Progenitor cell of endocrine pancreas (in vitro differentiated cells): ENCODE data around the gene RTKN. TPM values are rescaled to one million over a fixed set of nuclear protein-coding genes. Genes with fewer than 3 reads are reported as not detected.
A peak's percentile ranks its signal among the peaks of the same experiment; 100 is the strongest.

Experiments
- DNase-seq: peaks from one replicate; pipeline ENCODE4 v3.0.0; 2021; ENCODE audit warnings: low spot score; ENCODE audit not compliant: unreplicated experiment
- H3K27ac Mint-ChIP-seq: 2 replicates; pipeline ENCODE4 v1.8.0; 2021; ENCODE audit warnings: mild to moderate bottlenecking, moderate library complexity, mixed read lengths
- H3K27me3 Mint-ChIP-seq: 2 replicates; pipeline ENCODE4 v1.8.0; 2021; ENCODE audit warnings: mixed read lengths
- H3K36me3 Mint-ChIP-seq: 2 replicates; pipeline ENCODE4 v1.8.0; 2022; ENCODE audit warnings: mixed read lengths; ENCODE audit not compliant: insufficient read depth
- H3K4me1 Mint-ChIP-seq: 2 replicates; pipeline ENCODE4 v1.8.0; 2021; ENCODE audit warnings: low read depth, mixed read lengths
- H3K4me3 Mint-ChIP-seq: 2 replicates; pipeline ENCODE4 v1.8.0; 2021; ENCODE audit warnings: low read depth, mild to moderate bottlenecking, moderate library complexity, mixed read lengths
- H3K9me3 Mint-ChIP-seq: 2 replicates; pipeline ENCODE4 v1.8.0; 2021; ENCODE audit warnings: low read depth, mixed read lengths
- total RNA-seq: library from RNA; stranded (reverse); gene quantifications from 2 replicates; pipeline ENCODE4 v1.2.1, GENCODE V29; 2021
- TF ChIP-seq, protein P1 (sequence below): fragments of 200-600 bp; sonication (generic); IDR thresholded peaks from one replicate; pipeline ENCODE4 v1.5.0; 2021; ENCODE audit warnings: antibody characterized with exemption, mild to moderate bottlenecking; ENCODE audit not compliant: unreplicated experiment

The RTKN gene
- total RNA-seq, 1 donor from 2014 or later = 129 TPM

DNA sequence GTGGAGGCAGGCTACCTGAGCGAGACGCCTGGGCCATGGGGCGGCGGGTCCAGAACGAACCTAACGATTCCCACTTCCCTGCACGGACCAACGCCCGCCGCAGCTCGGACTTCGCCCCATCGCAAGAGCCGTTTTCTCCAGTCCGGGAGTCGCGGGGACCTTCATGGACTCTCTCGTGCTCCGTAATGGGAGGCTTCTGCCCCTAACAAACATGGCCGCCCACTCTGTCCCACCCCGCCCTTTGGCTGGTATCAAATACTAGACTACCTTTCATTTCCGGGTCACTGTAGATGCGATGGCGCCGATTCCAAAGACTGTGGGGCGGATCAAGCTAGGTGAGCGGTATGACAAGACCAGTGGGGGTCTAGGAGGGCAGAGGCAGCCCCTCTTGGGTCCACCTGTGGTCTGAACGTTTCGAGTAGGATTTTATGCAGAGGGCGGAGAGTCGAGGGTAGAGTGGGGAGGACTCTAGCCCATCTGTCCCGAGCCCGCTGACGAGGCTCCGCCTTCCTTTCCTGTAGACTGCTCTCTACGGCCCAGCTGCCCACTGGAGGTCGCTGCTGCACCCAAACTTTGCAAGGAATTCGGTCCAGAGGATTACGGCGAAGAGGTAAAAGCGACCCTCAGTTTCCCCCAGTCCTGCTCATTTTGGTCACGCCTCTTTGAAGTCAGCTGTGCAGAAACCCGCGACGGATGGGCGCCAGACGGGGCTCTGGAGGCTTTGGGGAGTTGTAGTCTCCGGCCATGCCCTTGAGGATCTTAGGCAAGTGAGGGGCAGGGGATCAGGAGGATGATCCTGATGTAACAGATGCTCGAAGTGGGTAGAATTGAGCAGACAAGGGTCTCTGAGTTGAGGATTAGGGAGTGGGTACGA is 41.3 kb upstream of the RTKN start, which contains the start of the genes CCDC142 and TTC31:
Gene CCDC142, minus strand, starts transcription at position 198 of the 874 bp plus-strand sequence. Its CDS starts 161 bp downstream, at position 37.
Gene TTC31, plus strand, starts transcription at position 281 of the 874 bp plus-strand sequence. Its CDS starts 15 bp downstream, at position 296.
- TF ChIP-seq, protein P1, sequence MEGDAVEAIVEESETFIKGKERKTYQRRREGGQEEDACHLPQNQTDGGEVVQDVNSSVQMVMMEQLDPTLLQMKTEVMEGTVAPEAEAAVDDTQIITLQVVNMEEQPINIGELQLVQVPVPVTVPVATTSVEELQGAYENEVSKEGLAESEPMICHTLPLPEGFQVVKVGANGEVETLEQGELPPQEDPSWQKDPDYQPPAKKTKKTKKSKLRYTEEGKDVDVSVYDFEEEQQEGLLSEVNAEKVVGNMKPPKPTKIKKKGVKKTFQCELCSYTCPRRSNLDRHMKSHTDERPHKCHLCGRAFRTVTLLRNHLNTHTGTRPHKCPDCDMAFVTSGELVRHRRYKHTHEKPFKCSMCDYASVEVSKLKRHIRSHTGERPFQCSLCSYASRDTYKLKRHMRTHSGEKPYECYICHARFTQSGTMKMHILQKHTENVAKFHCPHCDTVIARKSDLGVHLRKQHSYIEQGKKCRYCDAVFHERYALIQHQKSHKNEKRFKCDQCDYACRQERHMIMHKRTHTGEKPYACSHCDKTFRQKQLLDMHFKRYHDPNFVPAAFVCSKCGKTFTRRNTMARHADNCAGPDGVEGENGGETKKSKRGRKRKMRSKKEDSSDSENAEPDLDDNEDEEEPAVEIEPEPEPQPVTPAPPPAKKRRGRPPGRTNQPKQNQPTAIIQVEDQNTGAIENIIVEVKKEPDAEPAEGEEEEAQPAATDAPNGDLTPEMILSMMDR = peak; percentile 94
- Mint-ChIP-seq H3K9me3 (no peaks in the 10 kb centered on the region), H3K36me3 (peaks cover 8% of the 10 kb centered on the region), H3K27ac (peak within 1 kb of the TSS; percentile 98), H3K27me3 (no peaks in the 10 kb centered on the region), H3K4me3 (peak within 1 kb of the TSS; percentile 96), H3K4me1 (peaks cover 14% of the 10 kb centered on the region)
- DNase-seq = peak; percentile 86

DNA sequence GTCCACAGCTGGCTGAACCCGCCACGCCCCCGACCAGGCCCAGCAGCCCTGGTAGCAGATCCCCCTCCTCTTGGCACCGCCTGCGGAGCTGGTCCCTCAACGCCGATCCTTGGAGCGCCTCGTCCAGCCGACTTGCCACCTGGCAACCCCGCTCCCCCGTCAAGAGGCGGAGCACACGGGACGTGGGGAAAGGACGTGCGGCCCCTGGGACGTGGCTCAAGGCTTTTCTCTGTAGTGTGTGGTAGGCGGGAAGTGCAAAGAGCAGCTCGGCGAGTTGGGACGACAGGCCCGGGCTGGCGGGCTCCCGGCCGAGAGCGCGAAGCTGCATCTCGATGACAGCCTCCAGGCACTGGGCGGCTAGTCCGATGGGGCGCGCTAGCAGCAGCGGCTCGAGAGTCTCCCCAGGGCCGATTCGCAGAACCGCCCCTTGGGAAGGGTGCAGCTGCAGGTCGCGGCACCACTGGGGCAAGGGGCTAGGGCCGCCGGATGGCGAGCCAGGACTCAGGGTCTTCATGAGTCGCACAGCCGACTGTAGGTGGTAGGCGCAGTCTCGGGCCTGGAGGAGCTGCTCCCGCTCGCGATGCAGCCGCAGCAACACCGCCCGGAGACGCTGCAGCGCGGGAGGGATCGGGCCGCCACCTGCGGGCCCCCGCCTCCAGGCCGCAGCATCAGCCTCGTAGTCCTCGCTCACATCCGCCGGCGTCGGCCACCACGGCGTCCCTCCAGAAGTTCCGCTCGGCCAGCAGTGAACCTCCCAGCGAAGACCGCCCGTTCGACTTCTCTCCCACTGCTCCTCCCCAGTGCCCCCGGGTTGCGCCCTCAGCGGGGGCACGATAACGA is 40.4 kb upstream of the RTKN start:
- Mint-ChIP-seq H3K9me3 (no peaks in the 10 kb centered on the region), H3K4me1 (peaks cover 14% of the 10 kb centered on the region), H3K4me3 (peak overlapping the region; percentile 96), H3K36me3 (peaks cover 8% of the 10 kb centered on the region), H3K27ac (peak overlapping the region; percentile 98), H3K27me3 (no peaks in the 10 kb centered on the region)
- DNase-seq = no peak
- TF ChIP-seq, protein P1 = no peak

DNA sequence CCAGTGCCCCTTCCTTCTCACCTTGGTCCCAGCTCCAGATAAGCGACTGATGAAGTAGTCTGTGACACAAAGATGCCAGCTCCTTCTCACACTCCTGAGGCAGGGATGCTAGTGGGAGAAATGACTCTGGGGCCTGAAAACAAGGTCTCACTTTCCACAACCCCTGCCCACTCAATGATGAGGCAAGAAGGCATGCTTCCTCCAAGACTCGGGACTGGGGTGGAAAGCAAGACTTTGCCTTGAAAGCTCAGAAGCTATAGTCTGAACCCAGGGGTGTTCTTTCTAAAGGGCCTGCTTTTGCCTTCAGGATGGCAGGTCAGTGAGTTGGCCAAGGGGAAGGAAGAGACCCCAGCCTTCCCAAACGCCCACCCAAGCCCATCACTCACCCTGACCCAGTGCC is 39.7 kb upstream of the RTKN start:
- H3K4me1 Mint-ChIP-seq = peaks cover 14% of the 10 kb centered on the region
- H3K27ac Mint-ChIP-seq = no peak overlapping the region
- peaks cover 6% of the 10 kb centered on the region for H3K36me3 Mint-ChIP-seq
- H3K27me3 Mint-ChIP-seq = no peaks in the 10 kb centered on the region
- DNase-seq = no peak
- peak overlapping the region; percentile 96 for H3K4me3 Mint-ChIP-seq
- TF ChIP-seq, protein P1 = no peak
- H3K9me3 Mint-ChIP-seq = no peaks in the 10 kb centered on the region

DNA sequence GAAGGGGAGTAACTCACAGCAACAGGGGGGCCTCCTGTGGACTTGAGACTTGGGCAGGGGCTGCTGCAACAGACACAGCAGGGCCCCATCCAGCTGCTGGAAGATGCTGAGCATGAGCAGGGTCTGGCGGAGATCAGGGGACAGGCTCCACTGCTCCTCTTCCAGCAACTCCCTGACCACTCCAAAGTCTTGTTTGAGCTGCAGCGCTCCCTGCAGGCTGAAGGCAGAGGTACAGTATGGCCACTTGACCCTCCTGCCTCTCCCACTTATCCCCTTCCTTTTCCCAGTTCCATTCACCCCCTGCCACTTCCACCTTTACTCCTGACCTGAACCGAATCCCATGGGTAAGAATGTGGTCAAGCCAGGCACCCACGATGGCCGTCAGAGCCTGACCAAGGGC is 33.2 kb upstream of the RTKN start:
- Mint-ChIP-seq H3K4me3 (no peak overlapping the region), H3K27me3 (no peaks in the 10 kb centered on the region), H3K9me3 (no peaks in the 10 kb centered on the region), H3K27ac (no peak overlapping the region), H3K4me1 (peaks cover 14% of the 10 kb centered on the region), H3K36me3 (peaks cover 9% of the 10 kb centered on the region)
- no peak for DNase-seq
- TF ChIP-seq, protein P1 = peak; percentile 28

DNA sequence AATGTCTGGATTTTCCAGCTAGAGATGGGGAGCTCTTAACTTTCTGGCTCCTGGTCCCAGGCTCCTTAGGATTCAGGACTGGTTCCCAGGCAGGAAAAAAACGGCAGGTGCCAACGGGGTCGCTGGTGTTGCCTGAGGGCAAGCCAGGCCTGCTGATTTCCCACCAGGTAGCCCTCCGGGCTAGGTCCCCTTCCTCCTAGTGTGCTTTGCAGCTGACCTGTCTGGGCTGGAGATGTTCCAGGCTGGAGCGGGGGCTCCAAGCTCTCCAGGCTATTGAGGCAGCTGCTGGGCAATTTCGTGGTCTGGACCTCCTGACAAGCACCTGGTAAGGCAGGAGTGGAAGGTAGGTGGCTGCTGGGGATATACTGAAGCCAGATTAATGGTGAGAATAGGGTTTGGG is 32.7 kb upstream of the RTKN start:
- DNase-seq = no peak
- Mint-ChIP-seq H3K27me3 (no peaks in the 10 kb centered on the region), H3K4me1 (peaks cover 14% of the 10 kb centered on the region), H3K9me3 (no peaks in the 10 kb centered on the region), H3K4me3 (no peak overlapping the region), H3K36me3 (peaks cover 9% of the 10 kb centered on the region), H3K27ac (no peak overlapping the region)
- TF ChIP-seq, protein P1 = no peak
